CD4-positive, alpha-beta memory T cell (primary cell): ENCODE measurements around the gene HSPA1A. TPM values are rescaled to one million over a fixed set of nuclear protein-coding genes. Genes with fewer than 3 reads are reported as not detected.
"Not testable (repeated sequence)": the region's sequence is repeated elsewhere in the genome, so short reads cannot be mapped to it uniquely, and the experiment has no call there.

Experiments
- CTCF ChIA-PET: fragments of 350-600 bp; sonication (Branson Sonifier 250); formaldehyde crosslinking; loops from one replicate; lab custom pipeline; 2021; ENCODE audit warnings: inconsistent platforms; ENCODE audit not compliant: partially characterized antibody; lab: Charles Lee
- POLR2A ChIA-PET: fragments of 350-600 bp; sonication (Branson Sonifier 250); formaldehyde crosslinking; loops from one replicate; lab custom pipeline; 2021; ENCODE audit not compliant: partially characterized antibody; lab: Charles Lee
- DNase-seq, 5 donors: peaks; one replicate each; pipeline versions ENCODE4 v3.0.0 to v3.0.0-alpha.2; 2020 to 2022; ENCODE audit warnings: mixed read lengths in 1 of 5
- H3K27ac ChIP-seq: one replicate; pipeline ENCODE4 v1.7.0; 2013; ENCODE audit warnings: low read depth, low read length
- H3K27me3 ChIP-seq: 2 replicates; pipeline ENCODE4 v1.7.0; 2013; ENCODE audit warnings: mild to moderate bottlenecking, low read length, moderate library complexity; ENCODE audit not compliant: insufficient read depth
- H3K36me3 ChIP-seq: 2 replicates; pipeline ENCODE4 v1.7.0; 2013; ENCODE audit warnings: mild to moderate bottlenecking, low read length, moderate library complexity; ENCODE audit not compliant: insufficient read depth
- H3K4me1 ChIP-seq: 2 replicates; pipeline ENCODE4 v1.7.0; 2013; ENCODE audit warnings: mild to moderate bottlenecking, low read length, moderate library complexity; ENCODE audit not compliant: insufficient read depth
- H3K4me3 ChIP-seq, 2 donors: one replicate each; pipeline ENCODE4 v1.7.0; 2013; ENCODE audit warnings: low read length in 2 of 2, mild to moderate bottlenecking in 1 of 2
- H3K9me3 ChIP-seq, 2 donors: one replicate each; pipeline ENCODE4 v1.7.0; 2013; ENCODE audit warnings: low read length in 2 of 2, control low read depth in 1 of 2; ENCODE audit not compliant: control insufficient read depth in 1 of 2
- H3K27ac Mint-ChIP-seq, 7 donors: one replicate each; pipeline ENCODE4 v1.8.0; 2020 to 2021; ENCODE audit warnings: mixed read lengths in 7 of 7, mild to moderate bottlenecking in 6 of 7, inconsistent platforms in 3 of 7, moderate library complexity in 3 of 7
- H3K27me3 Mint-ChIP-seq, 2 donors: one replicate each; pipeline ENCODE4 v1.8.0; 2020 to 2021; ENCODE audit warnings: mixed read lengths in 2 of 2
- H3K36me3 Mint-ChIP-seq, 2 donors: one replicate each; pipeline ENCODE4 v1.8.0; 2020 to 2021; ENCODE audit warnings: mixed read lengths in 2 of 2, inconsistent platforms in 1 of 2, mild to moderate bottlenecking in 1 of 2
- H3K4me1 Mint-ChIP-seq, 4 donors: one replicate each; pipeline ENCODE4 v1.8.0; 2020 to 2021; ENCODE audit warnings: mixed read lengths in 4 of 4, mild to moderate bottlenecking in 1 of 4
- H3K4me3 Mint-ChIP-seq, 8 donors: one replicate each; pipeline ENCODE4 v1.8.0; 2020 to 2021; ENCODE audit warnings: mixed read lengths in 8 of 8, mild to moderate bottlenecking in 7 of 8, moderate library complexity in 6 of 8, inconsistent platforms in 3 of 8
- H3K9me3 Mint-ChIP-seq, 8 donors: one replicate each; pipeline ENCODE4 v1.8.0; 2020 to 2021; ENCODE audit warnings: mixed read lengths in 8 of 8, mild to moderate bottlenecking in 5 of 8, inconsistent platforms in 3 of 8, moderate library complexity in 1 of 8
- intact Hi-C: fragments of 100-400 bp; cut with micrococcal nuclease; formaldehyde crosslinking; loops from one replicate; pipeline ENCODE4 v1.15.1; 2023
- polyA plus RNA-seq, 2 donors: library from polyadenylated mRNA; unstranded; fragments of 300-500 nt; fragmentation: Illumina TruSeq; gene quantifications; one replicate each; pipeline ENCODE4 v1.2.3, GENCODE V29; 2021
- total RNA-seq, 2 experiments: library from RNA; stranded (reverse); gene quantifications; one replicate each; pipeline ENCODE4 v1.2.3, GENCODE V29; 2021

The HSPA1A gene
- total and polyA plus RNA-seq, 4 experiments from 2014 or later, result 14.6 to 71.9 (median 70.7) TPM

- DNase-seq, H3K36me3 ChIP-seq, H3K4me1 ChIP-seq, H3K27me3 Mint-ChIP-seq, H3K9me3 ChIP-seq, intact Hi-C loops, H3K9me3 Mint-ChIP-seq, H3K4me1 Mint-ChIP-seq, H3K4me3 ChIP-seq, H3K36me3 Mint-ChIP-seq, H3K27ac ChIP-seq, POLR2A ChIA-PET, CTCF ChIA-PET, H3K4me3 Mint-ChIP-seq, H3K27me3 ChIP-seq: not testable (repeated sequence)
- peak overlapping the region in 1 of 7 donors; percentile 77 for H3K27ac Mint-ChIP-seq
Measured at GRCh38 chr6:31851980-31852718, 36.8 kb downstream of the HSPA1A start.

- CTCF ChIA-PET, H3K36me3 ChIP-seq, DNase-seq, H3K27ac ChIP-seq, H3K4me3 Mint-ChIP-seq, H3K4me3 ChIP-seq, H3K4me1 ChIP-seq, H3K9me3 ChIP-seq, H3K27me3 ChIP-seq, intact Hi-C loops, H3K27me3 Mint-ChIP-seq, H3K9me3 Mint-ChIP-seq: not testable (repeated sequence)
- Mint-ChIP-seq H3K27ac (peak overlapping the region in 1 of 7 donors; percentile 7), H3K4me1 (peaks cover 9 to 17% (median 13%) of the 10 kb centered on the region in 4 donors), H3K36me3 (peaks cover 8 to 35% of the 10 kb centered on the region in 2 donors)
- POLR2A ChIA-PET, result interaction anchor here (1.1 to 1.3 kb wide), 2 partner anchors 11 to 44 kb away, joined by 4 to 5 read pairs; partner anchors contain the start of gene ZBTB12
Measured at GRCh38 chr6:31857774-31858173, 42.4 kb downstream of the HSPA1A start.

GRCh38 chr6:31858707-31859106 is 43.4 kb downstream of the HSPA1A start:
- peak overlapping the region in 1 of 7 donors; percentile 48 for H3K27ac Mint-ChIP-seq
- CTCF ChIA-PET, result no interaction called here
- POLR2A ChIA-PET, result interaction anchor here (0.9 kb wide), 1 partner anchor 19 kb away, joined by 3 read pairs; no protein-coding TSS in a partner anchor

GRCh38 chr6:31859923-31860322 is 44.6 kb downstream of the HSPA1A start:
- peaks cover 6% of the 10 kb centered on the region for H3K36me3 ChIP-seq
- H3K27ac ChIP-seq, result no peak overlapping the region
- peak in 1 of 5 donors; percentile 46 for DNase-seq
- Mint-ChIP-seq H3K4me1 (peaks cover 14 to 33% (median 23%) of the 10 kb centered on the region in 4 donors), H3K9me3 (peaks cover 0 to 2% (median 0%) of the 10 kb centered on the region in 8 donors), H3K27me3 (peaks cover 0 to 2% of the 10 kb centered on the region in 2 donors), H3K27ac (peak overlapping the region in 6 of 7 donors; percentile 23 to 88 (median 73)), H3K36me3 (peaks cover 8 to 42% of the 10 kb centered on the region in 2 donors), H3K4me3 (peak overlapping the region in 4 of 8 donors; percentile 25 to 76 (median 58))
- intact Hi-C loops, result loop anchor here (5.0 kb wide), 1 partner anchor 38 kb away; no protein-coding TSS in a partner anchor
- H3K4me3 ChIP-seq, result no peak overlapping the region
- POLR2A ChIA-PET, result no interaction called here
- H3K4me1 ChIP-seq, result peaks cover 16% of the 10 kb centered on the region
- no peaks in the 10 kb centered on the region for H3K9me3 ChIP-seq
- H3K27me3 ChIP-seq, result no peaks in the 10 kb centered on the region
- CTCF ChIA-PET, result no interaction called here

More at GRCh38 chr6:31858707-31859106, 43.4 kb downstream of the HSPA1A start:
- no peak overlapping the region for H3K4me3 ChIP-seq
- Mint-ChIP-seq H3K9me3 (no peaks in the 10 kb centered on the region), H3K4me1 (peaks cover 11 to 25% (median 18%) of the 10 kb centered on the region in 4 donors), H3K4me3 (no peak overlapping the region), H3K27me3 (peaks cover 0 to 2% of the 10 kb centered on the region in 2 donors), H3K36me3 (peaks cover 8 to 40% of the 10 kb centered on the region in 2 donors)
- H3K9me3 ChIP-seq, result no peaks in the 10 kb centered on the region
- H3K27ac ChIP-seq, result no peak overlapping the region
- H3K36me3 ChIP-seq, result peaks cover 6% of the 10 kb centered on the region
- intact Hi-C loops, result no loop called here
- H3K4me1 ChIP-seq, result peaks cover 15% of the 10 kb centered on the region
- no peaks in the 10 kb centered on the region for H3K27me3 ChIP-seq
- no peak for DNase-seq

- Mint-ChIP-seq H3K4me3 (peak overlapping the region in 1 of 8 donors; percentile 60), H3K27ac (peak overlapping the region in 2 of 7 donors; percentile 66 to 88)
Measured at GRCh38 chr6:31860349-31860748, 45.0 kb downstream of the HSPA1A start.

GRCh38 chr6:31861150-31861549 is 45.8 kb downstream of the HSPA1A start:
- Histone ChIP-seq H3K4me3 (no peak overlapping the region), H3K27ac (no peak overlapping the region), H3K9me3 (no peaks in the 10 kb centered on the region), H3K4me1 (peaks cover 16% of the 10 kb centered on the region), H3K27me3 (no peaks in the 10 kb centered on the region), H3K36me3 (peaks cover 6% of the 10 kb centered on the region)
- Mint-ChIP-seq H3K36me3 (peaks cover 8 to 42% of the 10 kb centered on the region in 2 donors), H3K9me3 (peaks cover 0 to 2% (median 0%) of the 10 kb centered on the region in 8 donors), H3K27ac (peak overlapping the region in 5 of 7 donors; percentile 42 to 97 (median 95)), H3K27me3 (peaks cover 0 to 2% of the 10 kb centered on the region in 2 donors), H3K4me1 (peaks cover 14 to 33% (median 23%) of the 10 kb centered on the region in 4 donors), H3K4me3 (peak overlapping the region in 7 of 8 donors; percentile 17 to 95 (median 91))
- POLR2A ChIA-PET, result interaction anchor here (3.2 kb wide), 1 partner anchor 131 kb away, joined by 16 read pairs; the partner anchor contains the start of gene DDAH2
- DNase-seq, result no peak
- CTCF ChIA-PET, result no interaction called here
- intact Hi-C loops, result loop anchor here (5.0 kb wide), 1 partner anchor 39 kb away; no protein-coding TSS in a partner anchor

More at GRCh38 chr6:31860349-31860748, 45.0 kb downstream of the HSPA1A start:
- Histone ChIP-seq H3K27me3 (no peaks in the 10 kb centered on the region), H3K36me3 (peaks cover 6% of the 10 kb centered on the region), H3K27ac (no peak overlapping the region), H3K4me1 (peaks cover 16% of the 10 kb centered on the region), H3K4me3 (no peak overlapping the region), H3K9me3 (no peaks in the 10 kb centered on the region)
- DNase-seq, result no peak
- Mint-ChIP-seq H3K36me3 (peaks cover 8 to 42% of the 10 kb centered on the region in 2 donors), H3K9me3 (peaks cover 0 to 2% (median 0%) of the 10 kb centered on the region in 8 donors), H3K27me3 (peaks cover 0 to 2% of the 10 kb centered on the region in 2 donors), H3K4me1 (peaks cover 14 to 33% (median 23%) of the 10 kb centered on the region in 4 donors)
- intact Hi-C loops, result loop anchor here (5.0 kb wide), 1 partner anchor 38 kb away; no protein-coding TSS in a partner anchor
- ChIA-PET CTCF (no interaction called here), POLR2A (no interaction called here)
